VCaP (cell line): ENCODE data around the gene MICAL1.
A peak's percentile ranks its signal among the peaks of the same experiment; 100 is the strongest.

Experiments
- H3K27ac ChIP-seq: fragments of 450-650 bp; 2 replicates; pipeline ENCODE4 v1.5.1; 2017
- TF ChIP-seq, protein P1 (sequence below): fragments of 450-650 bp; conservative IDR thresholded peaks from 2 replicates; pipeline ENCODE4 v1.5.1; 2017; ENCODE audit warnings: mild to moderate bottlenecking, moderate library complexity

The MICAL1 gene

GRCh38 chr6:109474995-109475394 lies 19.4 kb upstream of the MICAL1 start:
- TF ChIP-seq, protein P1, sequence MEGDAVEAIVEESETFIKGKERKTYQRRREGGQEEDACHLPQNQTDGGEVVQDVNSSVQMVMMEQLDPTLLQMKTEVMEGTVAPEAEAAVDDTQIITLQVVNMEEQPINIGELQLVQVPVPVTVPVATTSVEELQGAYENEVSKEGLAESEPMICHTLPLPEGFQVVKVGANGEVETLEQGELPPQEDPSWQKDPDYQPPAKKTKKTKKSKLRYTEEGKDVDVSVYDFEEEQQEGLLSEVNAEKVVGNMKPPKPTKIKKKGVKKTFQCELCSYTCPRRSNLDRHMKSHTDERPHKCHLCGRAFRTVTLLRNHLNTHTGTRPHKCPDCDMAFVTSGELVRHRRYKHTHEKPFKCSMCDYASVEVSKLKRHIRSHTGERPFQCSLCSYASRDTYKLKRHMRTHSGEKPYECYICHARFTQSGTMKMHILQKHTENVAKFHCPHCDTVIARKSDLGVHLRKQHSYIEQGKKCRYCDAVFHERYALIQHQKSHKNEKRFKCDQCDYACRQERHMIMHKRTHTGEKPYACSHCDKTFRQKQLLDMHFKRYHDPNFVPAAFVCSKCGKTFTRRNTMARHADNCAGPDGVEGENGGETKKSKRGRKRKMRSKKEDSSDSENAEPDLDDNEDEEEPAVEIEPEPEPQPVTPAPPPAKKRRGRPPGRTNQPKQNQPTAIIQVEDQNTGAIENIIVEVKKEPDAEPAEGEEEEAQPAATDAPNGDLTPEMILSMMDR, result no peak

DNA sequence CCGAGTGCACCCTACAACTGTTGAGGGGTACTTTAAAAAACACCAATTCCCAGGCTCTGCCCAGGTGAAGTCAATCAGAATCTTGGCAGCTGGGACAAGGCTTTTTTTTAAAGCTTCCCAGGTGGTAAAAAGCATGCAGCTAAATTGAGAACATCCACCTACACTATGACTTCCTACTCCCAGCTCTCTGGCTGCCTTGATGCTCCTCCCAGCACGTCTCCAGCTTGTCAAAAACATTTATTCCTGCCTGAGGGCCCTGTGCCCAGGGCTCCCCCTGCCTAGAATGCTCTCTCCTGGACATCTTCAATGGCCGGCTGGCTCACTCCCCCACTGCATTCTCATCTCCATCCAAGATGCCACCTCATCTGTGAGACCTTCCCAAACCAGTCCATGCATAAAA lies 17.5 kb upstream of the MICAL1 start:
- TF ChIP-seq, protein P1, result no peak
- no peak overlapping the region for H3K27ac ChIP-seq

More at GRCh38 chr6:109474995-109475394, 19.4 kb upstream of the MICAL1 start:
- H3K27ac ChIP-seq, result peak overlapping the region; percentile 66

GRCh38 chr6:109472132-109472995 lies 16.8 kb upstream of the MICAL1 start:
- TF ChIP-seq, protein P1, result no peak
- no peak overlapping the region for H3K27ac ChIP-seq

GRCh38 chr6:109471105-109471810 lies 15.7 kb upstream of the MICAL1 start:
- TF ChIP-seq, protein P1, result no peak
- H3K27ac ChIP-seq, result no peak overlapping the region

- TF ChIP-seq, protein P1, result no peak
- no peak overlapping the region for H3K27ac ChIP-seq
Observed at GRCh38 chr6:109469591-109470189, 14.1 kb upstream of the MICAL1 start.

- TF ChIP-seq, protein P1, result no peak
- H3K27ac ChIP-seq, result no peak overlapping the region
Observed at GRCh38 chr6:109467696-109468095, 12.1 kb upstream of the MICAL1 start.

DNA sequence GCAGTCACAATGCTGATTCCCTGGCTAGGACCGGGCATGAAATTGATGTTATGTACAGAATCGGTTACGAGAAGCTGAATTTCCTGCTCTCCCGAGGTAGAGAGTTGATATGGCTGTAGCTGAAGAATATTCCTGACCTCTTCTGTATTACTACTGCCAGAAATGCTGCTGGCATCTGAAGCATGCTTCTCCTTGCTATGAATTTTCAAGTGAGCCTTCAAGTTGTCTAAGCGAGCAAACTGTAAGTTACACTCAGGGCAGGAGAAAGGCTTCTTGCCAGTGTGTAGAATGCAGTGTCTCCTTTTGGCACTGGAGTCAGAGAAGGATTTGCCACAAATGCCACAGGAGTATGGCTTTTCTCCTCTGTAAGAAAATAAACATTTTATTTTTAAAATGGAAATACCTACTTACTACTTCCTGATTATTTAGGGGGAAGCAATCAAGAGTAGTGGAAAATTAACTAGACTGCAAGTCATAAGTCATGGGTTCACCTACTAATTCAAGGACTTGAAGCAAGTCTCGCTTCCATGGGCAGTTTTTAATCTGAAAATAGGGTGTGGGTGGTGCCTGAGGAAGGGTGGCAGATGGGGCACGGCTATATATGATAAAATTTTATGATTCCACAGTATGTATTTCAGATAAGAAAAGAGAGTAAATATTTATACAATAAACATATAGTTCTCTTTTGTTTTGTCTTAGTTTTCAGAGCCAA lies 10.8 kb upstream of the MICAL1 start:
- TF ChIP-seq, protein P1, result no peak
- H3K27ac ChIP-seq, result 0 out of 2 replicates have a peak overlapping the region, but pooled peaks have one; percentile 1
